GM18502 (cell line): ENCODE results near the gene SOX18.

Source experiments
- ATAC-seq: cut with Tn5 transposase; IDR thresholded peaks from one replicate; pipeline ENCODE4 v1.9.1; 2021; ENCODE audit warnings: mild to moderate bottlenecking; ENCODE audit not compliant: unreplicated experiment, poor library complexity

SOX18 gene

GRCh38 chr20:64053841-64054661 lies 4.6 kb upstream of the SOX18 start:
- ATAC-seq, result no peak

GRCh38 chr20:64052987-64053840 lies 3.8 kb upstream of the SOX18 start:
- ATAC-seq, result no peak

DNA sequence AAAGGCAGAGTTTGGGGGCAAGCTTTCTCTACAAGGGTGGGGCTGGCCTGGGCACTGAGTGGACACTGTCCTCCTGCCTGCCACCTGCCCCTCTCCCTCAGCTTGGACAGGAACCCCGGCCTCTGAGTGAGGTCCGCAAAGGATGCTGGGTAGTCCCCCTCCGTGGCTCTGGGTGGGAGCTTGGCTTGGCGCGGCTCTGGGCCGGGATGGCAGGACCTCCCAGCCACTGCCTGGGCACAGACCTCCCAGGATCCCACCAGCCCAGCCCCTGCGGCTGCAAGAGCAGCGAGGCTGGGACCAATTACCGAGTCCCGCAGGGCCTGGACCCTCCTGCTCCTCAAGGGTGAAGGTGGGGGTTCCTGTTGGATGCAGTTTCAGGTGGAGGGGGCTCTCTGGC lies 2.9 kb upstream of the SOX18 start:
- no peak for ATAC-seq

GRCh38 chr20:64051561-64052325 lies 2.3 kb upstream of the SOX18 start:
- ATAC-seq, result no peak

DNA sequence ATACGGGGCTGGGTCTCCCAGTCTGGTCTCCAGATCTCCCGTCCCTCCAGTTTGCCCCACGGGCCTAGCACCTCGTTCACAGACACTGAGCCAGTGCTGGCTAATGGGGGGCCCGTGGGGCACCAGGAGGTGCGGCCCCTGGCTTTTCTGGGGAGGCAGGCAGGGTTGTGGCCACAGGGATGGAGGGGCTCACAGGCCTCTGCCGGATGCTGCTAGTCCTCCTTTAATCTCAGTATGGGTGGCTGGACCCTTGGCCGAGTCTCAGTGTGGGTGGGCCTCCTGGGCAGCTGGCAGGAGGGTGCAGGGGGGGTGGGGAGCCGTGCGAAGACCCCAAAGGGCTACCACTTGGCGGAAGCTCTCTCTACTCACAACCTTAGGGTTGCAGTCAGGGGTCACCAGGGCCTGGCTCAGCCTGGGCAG lies 1.6 kb upstream of the SOX18 start:
- ATAC-seq, result no peak

- no peak for ATAC-seq
Measured at GRCh38 chr20:64050261-64051032, 1.0 kb upstream of the SOX18 start.

DNA sequence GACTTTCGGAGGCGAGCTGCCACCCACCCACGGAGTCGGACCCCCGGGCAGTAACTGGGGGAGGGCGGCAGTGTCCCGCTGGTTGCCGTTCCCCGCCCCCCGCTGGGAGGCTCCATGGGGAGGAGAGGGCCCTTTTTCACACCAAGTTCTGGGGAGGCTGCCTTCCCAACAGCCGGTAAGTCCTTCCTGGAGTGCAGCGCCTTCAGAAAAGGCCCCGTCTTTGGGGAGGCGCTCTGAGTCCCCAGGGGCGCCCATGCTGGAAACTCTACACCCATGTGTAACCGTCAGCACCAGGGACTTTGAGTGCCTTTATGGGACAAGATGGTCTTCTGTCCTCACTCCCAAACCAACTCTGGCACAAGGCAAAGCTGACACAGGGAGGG lies 430 bp upstream of the SOX18 start:
- no peak for ATAC-seq

GRCh38 chr20:64048402-64049044 lies 916 bp downstream of the SOX18 start:
- no peak for ATAC-seq

GRCh38 chr20:64047968-64048401 lies 1.5 kb downstream of the SOX18 start:
- ATAC-seq, result no peak

GRCh38 chr20:64047046-64047389 lies 2.4 kb downstream of the SOX18 start:
- ATAC-seq, result no peak

DNA sequence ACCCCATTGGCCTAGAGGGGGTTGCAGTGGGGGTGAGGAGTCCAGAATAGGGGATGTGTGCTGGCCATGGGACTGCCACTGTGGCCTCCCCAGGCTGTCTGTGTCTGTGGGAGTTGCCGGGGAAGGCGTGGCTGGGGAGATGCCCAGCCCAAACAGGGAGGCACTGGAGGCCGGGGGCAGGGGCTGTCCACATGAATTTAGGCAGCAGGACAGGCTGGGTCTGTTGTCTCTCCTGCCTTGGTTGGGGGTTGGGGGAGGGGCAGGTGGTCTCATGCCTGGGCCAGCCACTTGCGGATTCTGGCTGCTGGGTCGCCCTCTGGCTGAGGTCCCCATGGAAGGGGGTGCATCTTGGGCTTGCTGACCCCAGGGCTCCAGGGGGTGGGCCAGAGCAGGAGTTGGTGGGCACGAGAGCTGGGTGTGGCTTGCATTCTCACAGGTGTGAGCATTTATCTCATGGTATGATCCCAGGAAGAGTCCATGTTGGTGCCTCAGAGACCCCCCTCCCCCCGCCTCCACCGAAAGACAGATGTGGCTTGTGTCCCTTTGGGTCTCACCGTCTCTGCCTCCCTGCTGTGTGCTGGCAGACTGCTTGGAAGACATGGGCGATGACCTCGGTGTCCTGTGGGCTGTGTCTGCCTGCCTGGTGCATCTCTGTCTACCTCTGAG lies 4.0 kb downstream of the SOX18 start:
- ATAC-seq, result no peak

DNA sequence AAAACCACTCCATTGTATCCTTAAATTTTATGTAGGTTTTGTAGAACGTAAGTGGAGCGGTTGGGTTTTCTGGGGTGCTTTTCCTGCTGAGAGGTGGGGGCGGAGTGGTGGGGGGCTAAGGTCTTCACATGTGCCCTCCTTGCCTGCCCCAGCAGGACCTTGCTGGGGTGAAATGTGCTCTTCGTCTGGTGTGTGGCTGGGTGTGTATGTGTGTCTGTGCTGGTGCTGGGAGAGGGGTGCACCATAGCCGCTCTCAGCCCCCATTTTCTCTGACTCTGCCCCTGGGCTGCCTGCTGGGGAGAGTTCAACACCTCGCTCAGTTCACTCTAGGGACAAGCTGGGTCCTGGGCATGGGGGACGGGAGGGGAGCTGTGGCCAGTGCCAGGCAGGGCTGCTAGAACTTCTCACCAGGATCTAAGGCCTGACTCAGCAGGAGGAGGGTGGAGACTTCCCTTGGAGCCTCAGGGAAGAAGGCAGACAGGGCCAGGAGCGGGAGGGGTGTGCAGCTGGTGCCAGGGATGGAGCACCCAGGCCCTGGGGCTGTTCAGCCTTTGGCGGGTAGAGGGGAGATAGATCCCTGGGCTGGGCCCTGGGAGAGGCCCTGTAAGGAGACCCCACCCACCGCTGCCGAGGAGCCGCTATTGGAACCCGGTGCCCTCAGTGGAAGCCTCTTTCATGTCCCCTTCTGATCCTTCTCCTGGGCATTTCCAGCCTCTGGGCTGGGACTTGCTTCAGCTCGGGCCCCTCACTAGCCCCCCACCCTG lies 4.8 kb downstream of the SOX18 start:
- no peak for ATAC-seq

- ATAC-seq, result no peak
Measured at GRCh38 chr20:64043768-64044167, 5.7 kb downstream of the SOX18 start.

DNA sequence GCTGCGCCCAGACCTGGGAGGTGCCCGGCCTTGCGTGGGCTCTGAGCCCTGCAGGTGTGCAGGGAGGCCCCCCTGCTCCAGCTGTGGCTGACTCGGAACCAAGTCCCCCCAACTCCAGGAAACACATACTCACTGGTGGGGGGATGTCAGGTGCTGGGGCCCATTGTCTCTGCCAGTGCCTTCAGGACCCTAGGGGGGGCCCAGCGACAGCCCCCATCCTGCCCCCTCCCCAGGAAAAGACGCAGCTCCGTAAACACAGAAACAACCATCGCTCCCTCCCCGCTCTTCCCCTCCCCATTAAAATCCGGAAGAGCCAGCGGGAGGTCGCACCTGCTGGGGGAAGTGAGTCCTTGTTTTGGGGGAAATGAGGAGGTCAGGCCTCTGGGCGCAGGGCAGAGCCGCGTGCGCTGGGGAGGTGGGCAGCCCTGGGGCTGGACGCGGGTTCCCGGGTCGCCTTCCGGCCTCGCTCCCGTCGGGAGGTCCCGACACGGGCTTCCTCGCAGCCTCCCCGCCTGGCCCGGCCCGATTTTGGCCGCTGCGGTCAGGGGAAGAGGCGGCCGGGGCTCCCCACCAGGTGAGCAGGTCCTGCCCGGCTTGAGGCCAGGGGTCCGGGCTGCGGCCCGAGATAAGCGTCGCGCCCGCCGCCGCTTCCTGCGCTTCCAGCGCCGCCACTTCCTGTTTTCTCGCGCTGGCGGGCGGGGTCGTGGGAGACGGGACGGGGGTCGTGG lies 7.2 kb downstream of the SOX18 start:
- no peak for ATAC-seq

GRCh38 chr20:64041781-64042053 lies 7.7 kb downstream of the SOX18 start:
- no peak for ATAC-seq

DNA sequence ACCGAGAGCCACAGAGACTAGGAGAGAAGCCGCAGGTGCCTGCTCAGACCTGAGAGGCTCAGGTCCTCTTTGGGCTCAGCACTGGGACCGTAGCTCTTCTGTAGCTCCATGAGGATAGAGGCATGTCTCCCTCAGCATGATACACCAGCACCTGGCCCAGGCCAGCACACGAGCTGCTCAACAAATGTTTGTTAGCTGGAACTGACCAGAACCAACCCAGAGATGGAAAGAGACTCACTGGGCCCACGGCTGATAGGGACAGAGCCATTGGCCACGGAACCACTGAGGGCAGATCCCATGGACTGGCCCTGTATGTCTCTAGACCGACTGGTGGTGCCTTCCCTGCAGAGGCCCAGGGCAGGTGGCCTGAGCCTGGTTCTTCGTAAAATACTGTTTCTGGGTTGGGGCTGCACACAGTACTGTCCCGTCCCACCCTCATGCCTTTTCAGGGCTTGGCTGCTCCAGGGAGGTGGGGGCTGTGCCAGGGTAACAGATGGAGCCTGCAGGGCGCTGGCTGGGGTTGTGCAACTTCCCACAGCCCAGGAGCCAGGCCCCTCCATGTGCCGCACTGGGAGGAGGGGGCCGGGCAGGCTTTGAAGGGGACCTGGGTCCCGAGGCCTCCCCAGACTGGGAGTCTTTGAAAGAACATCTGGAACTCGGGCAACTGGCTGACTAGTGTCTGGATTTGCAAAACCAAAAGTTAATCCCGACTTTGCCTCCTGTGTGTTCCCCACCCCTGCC lies 8.2 kb downstream of the SOX18 start:
- ATAC-seq, result no peak
